ES-I3 (cell line): Measurements from ENCODE around the gene TRIM59.
"Not testable (repeated sequence)": the region's sequence is repeated elsewhere in the genome, so short reads cannot be mapped to it uniquely, and the experiment has no call there.

Experiments
- H3K36me3 ChIP-seq: 2 replicates; pipeline ENCODE4 v1.6.1; 2013; ENCODE audit warnings: mild to moderate bottlenecking, low read length, control low read depth, moderate library complexity; ENCODE audit not compliant: insufficient read depth
- H3K4me1 ChIP-seq: 2 replicates; pipeline ENCODE4 v1.6.1; 2013; ENCODE audit warnings: mild to moderate bottlenecking, control low read depth, low read length; ENCODE audit not compliant: insufficient read depth
- H3K9ac ChIP-seq: 2 replicates; pipeline ENCODE4 v1.6.1; 2013; ENCODE audit warnings: low read depth, mild to moderate bottlenecking, low read length, moderate library complexity
- H3K9me3 ChIP-seq: 2 replicates; pipeline ENCODE4 v1.6.1; 2013; ENCODE audit warnings: mild to moderate bottlenecking, low read length, moderate library complexity; ENCODE audit not compliant: control insufficient read depth, insufficient read depth

The TRIM59 gene

DNA sequence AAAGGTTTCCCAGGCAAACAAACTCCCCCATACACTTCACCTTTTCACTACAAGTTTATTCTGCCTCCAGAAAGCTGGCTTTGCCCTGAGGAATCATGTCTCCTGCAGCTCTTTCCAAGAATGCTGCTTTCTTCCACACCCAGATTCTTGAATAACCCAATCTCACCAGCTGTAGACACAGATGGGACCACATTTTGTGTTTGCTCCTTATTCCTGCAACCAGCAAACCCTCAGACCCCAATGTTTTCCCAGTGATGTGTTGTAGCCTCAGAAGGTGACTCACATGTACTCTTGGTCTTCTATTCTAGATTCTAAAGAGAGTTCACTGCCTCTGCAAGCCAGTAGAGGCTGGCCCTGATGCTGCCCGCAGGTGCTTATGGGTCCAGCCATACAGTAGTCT lies 23.6 kb upstream of the TRIM59 start:
- Histone ChIP-seq H3K9ac (no peak overlapping the region), H3K36me3 (no peaks in the 10 kb centered on the region), H3K4me1 (no peaks in the 10 kb centered on the region), H3K9me3 (0 out of 2 replicates have a peak, but pooled peaks cover 3% of the 10 kb centered on the region)

DNA sequence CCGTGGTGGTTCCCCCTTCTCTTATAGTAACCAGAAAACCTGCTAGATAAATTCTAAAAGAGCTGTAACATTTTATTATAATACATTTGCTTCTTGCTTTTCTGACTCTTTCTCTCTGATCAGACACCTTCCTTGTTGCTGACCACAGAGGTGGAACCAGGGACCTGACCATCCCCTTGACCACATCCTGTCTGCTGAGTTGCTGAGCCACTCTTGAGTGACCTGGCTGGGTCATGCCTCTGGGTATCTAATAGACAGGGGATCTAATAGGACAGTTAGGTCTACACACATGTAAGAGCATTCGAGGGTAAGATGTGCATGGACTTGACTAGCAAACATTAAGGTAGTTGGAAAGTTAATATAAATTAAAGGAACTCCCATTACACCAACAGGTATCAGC lies 22.8 kb upstream of the TRIM59 start:
- H3K9ac ChIP-seq, result no peak overlapping the region
- 0 out of 2 replicates have a peak, but pooled peaks cover 3% of the 10 kb centered on the region for H3K9me3 ChIP-seq
- no peaks in the 10 kb centered on the region for H3K36me3 ChIP-seq
- H3K4me1 ChIP-seq, result no peaks in the 10 kb centered on the region

- 0 out of 2 replicates have a peak, but pooled peaks cover 3% of the 10 kb centered on the region for H3K9me3 ChIP-seq
- H3K9ac ChIP-seq, result no peak overlapping the region
- H3K36me3 ChIP-seq, result no peaks in the 10 kb centered on the region
- no peaks in the 10 kb centered on the region for H3K4me1 ChIP-seq
These were observed 22.3 kb upstream of the TRIM59 start for GRCh38 chr3:160471892-160472291.

GRCh38 chr3:160470181-160470580 lies 20.6 kb upstream of the TRIM59 start:
- no peak overlapping the region for H3K9ac ChIP-seq
- H3K36me3 ChIP-seq, result no peaks in the 10 kb centered on the region
- no peaks in the 10 kb centered on the region for H3K4me1 ChIP-seq
- 0 out of 2 replicates have a peak, but pooled peaks cover 3% of the 10 kb centered on the region for H3K9me3 ChIP-seq

GRCh38 chr3:160464971-160465370 lies 15.4 kb upstream of the TRIM59 start:
- no peaks in the 10 kb centered on the region; the same call in 1 of the 2 replicates for H3K9me3 ChIP-seq
- H3K36me3 ChIP-seq, result no peaks in the 10 kb centered on the region
- no peaks in the 10 kb centered on the region for H3K4me1 ChIP-seq

GRCh38 chr3:160464321-160464720 lies 14.7 kb upstream of the TRIM59 start:
- no peaks in the 10 kb centered on the region for H3K4me1 ChIP-seq
- H3K36me3 ChIP-seq, result no peaks in the 10 kb centered on the region
- H3K9me3 ChIP-seq, result no peaks in the 10 kb centered on the region; the same call in 1 of the 2 replicates
- H3K9ac ChIP-seq, result no peak overlapping the region

More at GRCh38 chr3:160464971-160465370, 15.4 kb upstream of the TRIM59 start:
- no peak overlapping the region for H3K9ac ChIP-seq

DNA sequence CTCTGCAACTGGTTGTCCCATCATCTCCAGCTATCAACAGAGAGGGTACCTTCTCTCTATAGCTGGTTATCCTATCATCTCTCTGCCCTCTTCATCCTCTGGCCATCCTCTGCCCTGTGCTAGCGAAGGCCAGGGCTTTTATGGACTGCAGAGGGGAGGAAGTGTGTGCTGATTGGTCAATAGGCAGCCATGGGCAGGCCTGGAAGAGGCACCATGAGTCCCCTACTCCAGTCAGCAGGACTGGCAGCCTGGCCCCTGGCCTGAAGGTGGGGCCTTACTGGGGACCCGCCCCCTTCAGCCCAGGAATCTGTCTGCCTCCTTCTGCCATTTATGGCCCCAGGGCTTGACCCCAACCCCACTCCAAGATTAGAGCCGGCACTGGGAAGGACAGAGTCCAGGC lies 10.4 kb upstream of the TRIM59 start:
- H3K4me1 ChIP-seq, result no peaks in the 10 kb centered on the region
- H3K9me3 ChIP-seq, result no peaks in the 10 kb centered on the region; the same call in 1 of the 2 replicates
- no peaks in the 10 kb centered on the region for H3K36me3 ChIP-seq
- H3K9ac ChIP-seq, result no peak overlapping the region

DNA sequence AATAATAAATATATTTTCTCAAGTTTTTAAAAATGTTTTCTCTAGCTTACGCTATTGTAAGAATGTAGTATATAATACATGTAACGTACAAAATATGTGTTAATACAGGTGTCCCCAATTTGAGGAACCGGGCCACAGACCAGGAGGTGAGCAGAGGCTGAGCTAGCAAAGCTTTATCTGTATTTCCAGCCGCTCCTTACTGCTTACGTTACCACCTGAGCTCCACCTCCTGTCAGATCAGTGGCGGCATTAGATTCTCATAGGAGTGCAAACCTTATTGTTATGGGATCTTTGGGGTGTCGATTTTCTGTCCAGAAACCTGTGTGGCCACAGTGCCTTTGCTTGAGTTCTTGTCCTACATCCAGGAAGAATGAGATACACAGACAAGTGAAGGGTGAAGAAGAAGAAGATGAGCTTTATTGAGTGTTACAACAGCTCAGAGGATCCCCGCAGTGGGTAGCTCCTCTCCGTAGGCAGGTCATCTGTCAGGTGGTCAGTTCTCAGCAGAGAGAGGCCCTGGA lies 9.9 kb upstream of the TRIM59 start:
- Histone ChIP-seq H3K4me1 (no peaks in the 10 kb centered on the region), H3K9me3 (no peaks in the 10 kb centered on the region; the same call in 1 of the 2 replicates), H3K36me3 (no peaks in the 10 kb centered on the region), H3K9ac (no peak overlapping the region)

DNA sequence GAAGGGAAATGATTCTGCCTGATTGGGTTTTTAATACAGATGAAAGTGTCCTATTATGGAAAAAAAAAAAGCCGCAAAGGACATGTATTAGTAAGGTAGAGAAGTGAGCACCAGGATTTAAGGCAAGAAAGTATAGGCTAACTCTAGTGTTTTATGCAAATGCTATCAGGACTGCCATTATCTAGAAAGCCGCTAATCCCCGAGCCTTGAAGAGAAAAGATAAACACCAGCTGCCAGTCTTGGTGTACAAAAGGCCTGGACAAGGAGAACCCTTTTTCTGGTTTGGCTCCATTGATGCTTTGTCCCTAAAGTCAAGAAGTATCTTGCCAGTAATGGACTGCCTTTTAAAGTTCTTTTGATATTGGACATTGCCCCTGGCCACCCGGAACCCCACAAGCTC lies 8.6 kb upstream of the TRIM59 start:
- Histone ChIP-seq H3K36me3 (no peaks in the 10 kb centered on the region), H3K4me1 (no peaks in the 10 kb centered on the region), H3K9ac (no peak overlapping the region), H3K9me3 (no peaks in the 10 kb centered on the region; the same call in 1 of the 2 replicates)

DNA sequence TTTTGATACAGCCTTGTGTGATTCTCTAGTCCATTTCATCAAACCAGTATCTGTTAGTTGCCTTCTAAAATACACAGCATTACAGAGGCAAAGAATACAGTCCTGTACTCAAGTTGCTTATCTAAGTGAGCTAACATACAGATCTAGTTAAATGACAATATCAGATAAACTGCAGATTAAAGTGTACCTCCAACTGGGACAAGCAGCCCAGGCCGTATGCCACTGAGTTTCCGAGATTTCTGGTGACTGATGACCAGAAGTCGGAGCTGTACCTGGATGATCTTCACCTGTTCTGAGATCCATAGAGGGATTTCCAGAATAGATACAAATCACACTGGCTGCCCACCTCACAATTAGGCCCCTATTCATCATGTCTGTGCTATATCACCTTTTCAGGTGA lies 6.3 kb upstream of the TRIM59 start:
- Histone ChIP-seq H3K9ac (no peak overlapping the region), H3K36me3 (no peaks in the 10 kb centered on the region), H3K4me1 (no peaks in the 10 kb centered on the region; the same call in 1 of the 2 replicates), H3K9me3 (no peaks in the 10 kb centered on the region)

GRCh38 chr3:160454995-160455394 lies 5.4 kb upstream of the TRIM59 start:
- H3K9me3 ChIP-seq, result no peaks in the 10 kb centered on the region
- H3K9ac ChIP-seq, result no peak overlapping the region
- no peaks in the 10 kb centered on the region for H3K36me3 ChIP-seq
- no peaks in the 10 kb centered on the region; the same call in 1 of the 2 replicates for H3K4me1 ChIP-seq

GRCh38 chr3:160452251-160452650 lies 2.7 kb upstream of the TRIM59 start:
- not testable (repeated sequence) for H3K36me3 ChIP-seq, H3K9me3 ChIP-seq, H3K9ac ChIP-seq, H3K4me1 ChIP-seq

GRCh38 chr3:160451602-160452001 lies 2.0 kb upstream of the TRIM59 start:
- no peak overlapping the region for H3K9ac ChIP-seq

DNA sequence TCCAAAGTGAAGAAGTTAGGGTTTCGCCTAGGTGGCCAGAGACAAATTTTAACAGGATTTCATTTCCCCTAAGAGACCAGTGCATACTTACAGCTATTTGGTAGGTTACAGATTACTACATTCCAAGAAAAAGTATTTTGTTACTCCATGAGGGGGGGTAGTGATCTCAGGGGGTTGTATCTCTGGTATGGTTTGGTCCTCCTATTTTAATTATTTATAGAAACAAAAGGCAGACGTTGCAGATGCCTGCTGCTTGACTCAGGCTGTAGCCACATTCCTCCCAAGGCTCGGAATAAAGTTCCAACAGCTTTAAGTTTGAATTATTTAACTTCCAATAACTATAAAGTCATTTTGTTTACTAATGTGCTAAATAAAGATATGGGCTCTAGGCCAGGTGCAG lies 1.3 kb upstream of the TRIM59 start:
- H3K9ac ChIP-seq, result peak overlapping the region; percentile 94

More at GRCh38 chr3:160451602-160452001, 2.0 kb upstream of the TRIM59 start:
- Histone ChIP-seq H3K36me3 (no peaks in the 10 kb centered on the region; the same call in 1 of the 2 replicates), H3K4me1 (no peaks in the 10 kb centered on the region; the same call in 1 of the 2 replicates), H3K9me3 (no peaks in the 10 kb centered on the region)

GRCh38 chr3:160448845-160449635 lies 546 bp downstream of the TRIM59 start:
- H3K9me3 ChIP-seq, result 0 out of 2 replicates have a peak, but pooled peaks cover 5% of the 10 kb centered on the region
- H3K4me1 ChIP-seq, result no peaks in the 10 kb centered on the region; the same call in 1 of the 2 replicates
- H3K9ac ChIP-seq, result peak overlapping the region; percentile 94
- H3K36me3 ChIP-seq, result peaks cover 4% of the 10 kb centered on the region

More for the DNA sequence above, 1.3 kb upstream of the TRIM59 start:
- H3K4me1 ChIP-seq, result no peaks in the 10 kb centered on the region; the same call in 1 of the 2 replicates
- no peaks in the 10 kb centered on the region for H3K9me3 ChIP-seq
- H3K36me3 ChIP-seq, result no peaks in the 10 kb centered on the region; the same call in 1 of the 2 replicates
